GM12878 (cell line): ENCODE measurements around the gene ZNF451. TPM values are rescaled to one million over a fixed set of nuclear protein-coding genes. Genes with fewer than 3 reads are reported as not detected.

Experiments used
- ATAC-seq: fragments of 200-7000 bp; cut with Tn5 transposase; 3 replicates; pipeline ENCODE4 v1.9.1; 2020; ENCODE audit warnings: mild to moderate bottlenecking, moderate library complexity
- Bru-seq: library from RNA; stranded (reverse); fragments of 400-500 nt; gene quantifications from one replicate; lab custom pipeline; 2021; lab: Mats Ljungman, UMichigan
- BruChase-seq, 2 experiments: library from RNA; stranded (reverse); fragments of 400-500 nt; gene quantifications; one replicate each; lab custom pipeline; 2021; lab: Mats Ljungman, UMichigan
- BruUV-seq: library from RNA; stranded (reverse); fragments of 400-500 nt; replicated peaks from 2 replicates; lab custom pipeline; 2021; lab: Mats Ljungman, UMichigan
- CTCF ChIA-PET: fragments of 300-600 bp; sonication (Branson Sonifier 250); formaldehyde crosslinking; extraction: SDS; loops from one replicate; lab custom pipeline; 2021; ENCODE audit warnings: inconsistent platforms; lab: Yijun Ruan, JAX
- POLR2A ChIA-PET: fragments of 350-600 bp; formaldehyde crosslinking; extraction: SDS; loops from one replicate; lab custom pipeline; 2021; ENCODE audit warnings: inconsistent platforms; lab: Charles Lee
- RAD21 ChIA-PET: fragments of 300-600 bp; sonication (Branson Sonifier 250); formaldehyde crosslinking; loops from one replicate; lab custom pipeline; 2023; ENCODE audit warnings: antibody characterized with exemption; ENCODE audit not compliant: unreplicated experiment; lab: Charles Lee
- SMC1A ChIA-PET: fragments of 300-600 bp; sonication (Branson Sonifier 250); formaldehyde crosslinking; loops from one replicate; lab custom pipeline; 2023; ENCODE audit not compliant: unreplicated experiment, uncharacterized antibody; lab: Charles Lee
- DNase-seq: peaks from one replicate; pipeline ENCODE4 v3.0.0-alpha.2; 2011; ENCODE audit warnings: low read depth, low spot score
- FAIRE-seq: peaks from 3 replicates; lab custom pipeline; 2011; peaks lifted over from hg19 to GRCh38; lab: Jason Lieb, UNC
- H2AFZ ChIP-seq: 2 replicates; pipeline ENCODE4 v1.6.0; 2011; ENCODE audit warnings: low read depth, low read length, control low read depth; ENCODE audit not compliant: control insufficient read depth
- H3K27ac ChIP-seq: 2 replicates; pipeline ENCODE4 v1.5.1; 2011; ENCODE audit warnings: control low read depth; ENCODE audit not compliant: control insufficient read depth, insufficient read depth
- H3K27me3 ChIP-seq, 2 experiments: replicated peaks in 1 of 2; 2 replicates each; pipeline versions ENCODE4 v1.6.0 to v1.6.1; 2011; ENCODE audit warnings: low read length in 1 of 2; ENCODE audit not compliant: control insufficient read depth in 2 of 2, insufficient read depth in 2 of 2
- H3K36me3 ChIP-seq, 2 experiments: 2 replicates each; pipeline ENCODE4 v1.5.1; 2011; ENCODE audit warnings: low read length in 1 of 2; ENCODE audit not compliant: control insufficient read depth in 2 of 2, insufficient read depth in 2 of 2
- H3K4me1 ChIP-seq: 2 replicates; pipeline ENCODE4 v1.6.1; 2011; ENCODE audit warnings: mild to moderate bottlenecking, low read length, moderate library complexity, mixed read lengths; ENCODE audit not compliant: control insufficient read depth, insufficient read depth
- H3K4me2 ChIP-seq: 2 replicates; pipeline ENCODE4 v1.6.0; 2011; ENCODE audit warnings: control low read depth; ENCODE audit not compliant: control insufficient read depth, insufficient read depth
- H3K4me3 ChIP-seq: fragments of 200-600 bp; sonication (generic); 2 replicates; pipeline ENCODE4 v1.5.1; 2016
- H3K79me2 ChIP-seq: 2 replicates; pipeline ENCODE4 v1.6.0; 2011; ENCODE audit warnings: low read length; ENCODE audit not compliant: control insufficient read depth, insufficient read depth
- H3K9ac ChIP-seq: 2 replicates; pipeline ENCODE4 v1.8.0; 2011; ENCODE audit warnings: low read length, control low read depth, mixed read lengths; ENCODE audit not compliant: control insufficient read depth, insufficient read depth
- H3K9me3 ChIP-seq: replicated peaks from 3 replicates; pipeline ENCODE4 v1.5.1; 2011; ENCODE audit warnings: mild to moderate bottlenecking, low read length; ENCODE audit not compliant: control insufficient read depth, insufficient read depth
- H4K20me1 ChIP-seq: 2 replicates; pipeline ENCODE4 v1.6.0; 2011; ENCODE audit not compliant: control insufficient read depth, insufficient read depth
- ATF7 ChIP-seq: fragments of 450-650 bp; IDR thresholded peaks from 2 replicates; pipeline ENCODE4 v1.6.1; 2016; ENCODE audit warnings: low read depth, mild to moderate bottlenecking
- EZH2 ChIP-seq: IDR thresholded peaks from 2 replicates; pipeline ENCODE4 v1.6.1; 2012; ENCODE audit warnings: low read depth, mild to moderate bottlenecking, control low read depth, inconsistent platforms, low read length, borderline replicate concordance; ENCODE audit not compliant: control insufficient read depth
- IRF5 ChIP-seq: fragments of 450-650 bp; IDR thresholded peaks from 2 replicates; pipeline ENCODE4 v1.6.1; 2017; ENCODE audit warnings: borderline replicate concordance
- NFIC ChIP-seq: IDR thresholded peaks from 2 replicates; pipeline ENCODE4 v1.6.1; 2012; ENCODE audit warnings: low read depth, mild to moderate bottlenecking, inconsistent platforms, low read length, moderate library complexity
- SKIL ChIP-seq: fragments of 450-650 bp; IDR thresholded peaks from 2 replicates; pipeline ENCODE4 v1.6.1; 2017; ENCODE audit warnings: mild to moderate bottlenecking, low read depth, inconsistent platforms; ENCODE audit not compliant: poor library complexity, severe bottlenecking
- SREBF1 ChIP-seq: IDR thresholded peaks from 2 replicates; pipeline ENCODE4 v1.6.1; 2012; ENCODE audit warnings: mild to moderate bottlenecking, low read length
- STAT1 ChIP-seq: fragments of 450-650 bp; conservative IDR thresholded peaks from 2 replicates; pipeline ENCODE4 v1.6.1; 2014; ENCODE audit warnings: antibody characterized with exemption, mild to moderate bottlenecking
- SUZ12 ChIP-seq: fragments of 200-600 bp; sonication (generic); IDR thresholded peaks from one replicate; pipeline ENCODE4 v1.6.1; 2018; ENCODE audit warnings: antibody characterized with exemption, mild to moderate bottlenecking; ENCODE audit not compliant: unreplicated experiment
- USF1 ChIP-seq: IDR thresholded peaks from 2 replicates; pipeline ENCODE4 v1.6.1; 2011; ENCODE audit warnings: borderline replicate concordance, low read depth, mild to moderate bottlenecking, moderate library complexity, mixed read lengths, low read length; ENCODE audit not compliant: insufficient read depth; ENCODE audit errors: extremely low read length
- WGBS: methylation state at CpG from one replicate; pipeline ENCODE4 v1.1.6; 2016; ENCODE audit warnings: low lambda C conversion rate; ENCODE audit not compliant: insufficient replicate concordance, insufficient coverage; ENCODE audit errors: missing lambda C conversion rate; 5-methylcytosine and 5-hydroxymethylcytosine counted together
- in situ Hi-C: fragments of 300-500 bp; cut with MboI; formaldehyde crosslinking; loops from 9 replicates; pipeline ENCODE4 v1.14.3; 2018; ENCODE audit warnings: mixed read lengths
- intact Hi-C: fragments of 100-400 bp; cut with micrococcal nuclease; formaldehyde crosslinking; loops from one replicate; pipeline ENCODE4 v1.14.2; 2022; ENCODE audit not compliant: unreplicated experiment
- long read RNA-seq, 2 experiments: library from polyadenylated mRNA; unstranded; transcript quantifications; one replicate each; pipeline ENCODE4 v2.0.0, GENCODE V29; 2019 to 2020
- polyA minus RNA-seq, 3 experiments: library from RNA; depleted of rRNA, polyadenylated mRNA; stranded (reverse); fragments of >200 nt; gene quantifications; 2 replicates each; pipeline ENCODE4 v1.2.3, GENCODE V29; 2011
- polyA plus RNA-seq, 11 experiments: library from polyadenylated mRNA; depleted of rRNA in 4 of 11; unstranded in 6 of 11; stranded (reverse) in 5 of 11; fragments of >200 nt; fragmentation: Nextera tagmentation in 4 of 11; fragmentation: Illumina TruSeq in 1 of 11; extraction: Ambion mirVana in 4 of 11; extraction: Trizol in 1 of 11; gene quantifications; 1 replicate in 1 of 11; 2 replicates in 10 of 11; pipeline versions ENCODE4 v1.2.1 to v1.2.3, GENCODE V29; 2011 to 2016; ENCODE audit warnings: inconsistent platforms in 2 of 11, missing spikeins in 2 of 11, low read depth in 1 of 11
- total RNA-seq, 4 experiments: library from RNA; depleted of rRNA in 3 of 4; stranded (reverse); fragments of >200 nt in 3 of 4; fragmentation: Illumina TruSeq in 1 of 4; extraction: Trizol in 1 of 4; gene quantifications; 2 replicates each; pipeline versions ENCODE4 v1.2.1 to v1.2.3, GENCODE V29; 2013 to 2021

Gene ZNF451
- total RNA-seq (2013; cell fraction: nucleolus; rRNA removed) = 181 and 183 TPM in 2 replicates
- total RNA-seq (2014; rRNA removed) (32.4 and 35.6 TPM in 2 replicates), total RNA-seq (2014; rRNA removed; fragmentation: Illumina TruSeq; extraction: Trizol) (44.4 and 49.2 TPM in 2 replicates), total RNA-seq (2021) (37.5 and 38.0 TPM in 2 replicates), polyA plus RNA-seq (2011; rRNA removed) (37.4 and 60.6 TPM in 2 replicates), polyA plus RNA-seq (2014; fragmentation: Illumina TruSeq; extraction: Trizol) (22.1 and 25.9 TPM in 2 replicates), polyA plus RNA-seq (2014; fragmentation: Nextera tagmentation; extraction: Ambion mirVana) (10 to 100 TPM in 1 of 2 experiments, 1 to 10 TPM in 1; 6.5 to 11.6 TPM), polyA plus RNA-seq (2014; rRNA removed) (20.3 and 21.4 TPM in 2 replicates), polyA plus RNA-seq (2016; fragmentation: Nextera tagmentation; extraction: Ambion mirVana) (10 to 100 TPM; 22.7 to 24.8 TPM), polyA minus RNA-seq (2011; rRNA and poly(A)+ RNA removed) (57.5 and 71.5 TPM in 2 replicates), Bru-seq, nascent RNA (percentile 92 among the genes with signal in this experiment), BruChase-seq, experiment 1, labeled RNA remaining after a 6-hour chase (percentile 96 among the genes with signal in this experiment), BruChase-seq, experiment 2, labeled RNA remaining after a 2-hour chase (percentile 97 among the genes with signal in this experiment)
- polyA plus RNA-seq (2011; ENCODE audit: low read depth) = 8.2 TPM
- polyA plus RNA-seq (2011; cell fraction: cytosol; rRNA removed) = 13.2 and 14.5 TPM in 2 replicates
- polyA plus RNA-seq (2011; cell fraction: nucleus; rRNA removed) = 33.5 and 39.4 TPM in 2 replicates
- polyA plus RNA-seq (2012) = 18.5 and 19.1 TPM in 2 replicates
- 19.4 and 36.4 TPM in 2 replicates for polyA minus RNA-seq (2011; cell fraction: cytosol; rRNA and poly(A)+ RNA removed)
- 70.4 and 87.1 TPM in 2 replicates for polyA minus RNA-seq (2011; cell fraction: nucleus; rRNA and poly(A)+ RNA removed)
- long read RNA-seq, experiment 1, full-length matches to known transcripts = 2 of 8 reads
- long read RNA-seq, experiment 1, partial matches to known transcripts = 1 of 8 reads
- long read RNA-seq, experiment 1, other reads (novel, unspliced or antisense) = 5 of 8 reads
- long read RNA-seq, experiment 2, full-length matches to known transcripts = 35 of 53 reads
- long read RNA-seq, experiment 2, partial matches to known transcripts = 15 of 53 reads
- long read RNA-seq, experiment 2, other reads (novel, unspliced or antisense) = 3 of 53 reads

GRCh38 chr6:57089687-57090457, at the start of gene ZNF451:
ZNF451 (plus strand) TSS chr6:57090188; CDS start chr6:57090254, 66 bp downstream.
- no peaks in the 10 kb centered on the region; a peak in 1 of 4 replicates for H3K36me3 ChIP-seq
- H3K27me3 ChIP-seq = no peaks in the 10 kb centered on the region
- H3K9ac ChIP-seq = peak within 1 kb of the TSS; percentile 58; the same call in 1 of the 2 replicates
- ChIA-PET RAD21 (interaction anchor here (0.7 to 1.0 kb wide), 3 partner anchors 35 to 227 kb away, joined by 3 to 4 read pairs (median 3); partner anchors contain the start of genes BAG2 and PRIM2), POLR2A (interaction anchor here (0.6 to 0.8 kb wide), 2 partner anchors 54 to 80 kb away, joined by 3 read pairs; no protein-coding TSS in a partner anchor), CTCF (interaction anchor here (0.9 to 1.2 kb wide), 2 partner anchors 135 to 185 kb away, joined by 3 to 9 read pairs; partner anchors contain the start of gene BEND6), SMC1A (interaction anchor here (1.2 kb wide), 2 partner anchors 11 to 34 kb away, joined by 3 to 4 read pairs; no protein-coding TSS in a partner anchor)
- H3K27ac ChIP-seq = peak within 1 kb of the TSS; percentile 71
- H3K9me3 ChIP-seq = no peaks in the 10 kb centered on the region
- peak within 1 kb of the TSS; percentile 90 for H3K4me2 ChIP-seq
- intact Hi-C loops (loop anchor here (2.0 kb wide), 1 partner anchor 83 kb away; the partner anchor contains the start of gene BAG2), in situ Hi-C loops (loop anchor here (5.0 kb wide), 1 partner anchor 72 kb away; no protein-coding TSS in a partner anchor)
- H3K4me3 ChIP-seq = peak within 1 kb of the TSS; percentile 66
- ATAC-seq (peak; percentile 94), DNase-seq (peak; percentile 80), FAIRE-seq (no peak)
- H4K20me1 ChIP-seq = no peaks in the 10 kb centered on the region
- H3K4me1 ChIP-seq = peaks cover 8% of the 10 kb centered on the region
- H3K79me2 ChIP-seq = peaks cover 38% of the 10 kb centered on the region
- WGBS = under 1% methylated on average over 39 of the region's 58 CpGs
- no TSS peak for BruUV-seq
- H2AFZ ChIP-seq = peak within 1 kb of the TSS; percentile 89
- TF ChIP-seq SUZ12 (no peak), STAT1 (no peak), SKIL (peak; percentile 44), EZH2 (no peak), IRF5 (no peak), USF1 (no peak), ATF7 (peak; percentile 73), NFIC (no peak), SREBF1 (peak; percentile 78)
